GM12878 (cell line): Measurements from ENCODE around the gene CRB3. TPM values are rescaled to one million over a fixed set of nuclear protein-coding genes. Genes with fewer than 3 reads are reported as not detected.
"Not testable (repeated sequence)": the region's sequence is repeated elsewhere in the genome, so short reads cannot be mapped to it uniquely, and the experiment has no call there.

Source experiments
- ATAC-seq: fragments of 200-7000 bp; cut with Tn5 transposase; 3 replicates; pipeline ENCODE4 v1.9.1; 2020; ENCODE audit warnings: mild to moderate bottlenecking, moderate library complexity
- BruUV-seq: library from RNA; stranded (reverse); fragments of 400-500 nt; replicated peaks from 2 replicates; lab custom pipeline; 2021; lab: Mats Ljungman, UMichigan
- CTCF ChIA-PET: fragments of 300-600 bp; sonication (Branson Sonifier 250); formaldehyde crosslinking; extraction: SDS; loops from one replicate; lab custom pipeline; 2021; ENCODE audit warnings: inconsistent platforms; lab: Yijun Ruan, JAX
- POLR2A ChIA-PET: fragments of 350-600 bp; formaldehyde crosslinking; extraction: SDS; loops from one replicate; lab custom pipeline; 2021; ENCODE audit warnings: inconsistent platforms; lab: Charles Lee
- RAD21 ChIA-PET: fragments of 300-600 bp; sonication (Branson Sonifier 250); formaldehyde crosslinking; loops from one replicate; lab custom pipeline; 2023; ENCODE audit warnings: antibody characterized with exemption; ENCODE audit not compliant: unreplicated experiment; lab: Charles Lee
- SMC1A ChIA-PET: fragments of 300-600 bp; sonication (Branson Sonifier 250); formaldehyde crosslinking; loops from one replicate; lab custom pipeline; 2023; ENCODE audit not compliant: unreplicated experiment, uncharacterized antibody; lab: Charles Lee
- DNase-seq: peaks from one replicate; pipeline ENCODE4 v3.0.0-alpha.2; 2011; ENCODE audit warnings: low read depth, low spot score
- FAIRE-seq: peaks from 3 replicates; lab custom pipeline; 2011; peaks lifted over from hg19 to GRCh38; lab: Jason Lieb, UNC
- H2AFZ ChIP-seq: 2 replicates; pipeline ENCODE4 v1.6.0; 2011; ENCODE audit warnings: low read depth, low read length, control low read depth; ENCODE audit not compliant: control insufficient read depth
- H3K27ac ChIP-seq: 2 replicates; pipeline ENCODE4 v1.5.1; 2011; ENCODE audit warnings: control low read depth; ENCODE audit not compliant: control insufficient read depth, insufficient read depth
- H3K27me3 ChIP-seq, 2 experiments: replicated peaks in 1 of 2; 2 replicates each; pipeline versions ENCODE4 v1.6.0 to v1.6.1; 2011; ENCODE audit warnings: low read length in 1 of 2; ENCODE audit not compliant: control insufficient read depth in 2 of 2, insufficient read depth in 2 of 2
- H3K36me3 ChIP-seq, 2 experiments: 2 replicates each; pipeline ENCODE4 v1.5.1; 2011; ENCODE audit warnings: low read length in 1 of 2; ENCODE audit not compliant: control insufficient read depth in 2 of 2, insufficient read depth in 2 of 2
- H3K4me1 ChIP-seq: 2 replicates; pipeline ENCODE4 v1.6.1; 2011; ENCODE audit warnings: mild to moderate bottlenecking, low read length, moderate library complexity, mixed read lengths; ENCODE audit not compliant: control insufficient read depth, insufficient read depth
- H3K4me2 ChIP-seq: 2 replicates; pipeline ENCODE4 v1.6.0; 2011; ENCODE audit warnings: control low read depth; ENCODE audit not compliant: control insufficient read depth, insufficient read depth
- H3K4me3 ChIP-seq: fragments of 200-600 bp; sonication (generic); 2 replicates; pipeline ENCODE4 v1.5.1; 2016
- H3K79me2 ChIP-seq: 2 replicates; pipeline ENCODE4 v1.6.0; 2011; ENCODE audit warnings: low read length; ENCODE audit not compliant: control insufficient read depth, insufficient read depth
- H3K9ac ChIP-seq: 2 replicates; pipeline ENCODE4 v1.8.0; 2011; ENCODE audit warnings: low read length, control low read depth, mixed read lengths; ENCODE audit not compliant: control insufficient read depth, insufficient read depth
- H3K9me3 ChIP-seq: replicated peaks from 3 replicates; pipeline ENCODE4 v1.5.1; 2011; ENCODE audit warnings: mild to moderate bottlenecking, low read length; ENCODE audit not compliant: control insufficient read depth, insufficient read depth
- H4K20me1 ChIP-seq: 2 replicates; pipeline ENCODE4 v1.6.0; 2011; ENCODE audit not compliant: control insufficient read depth, insufficient read depth
- BCL11A ChIP-seq: IDR thresholded peaks from 2 replicates; pipeline ENCODE4 v1.6.1; 2011; ENCODE audit warnings: low read depth, low read length
- HDAC2 ChIP-seq: fragments of 200-600 bp; sonication (generic); IDR thresholded peaks from 2 replicates; pipeline ENCODE4 v1.6.1; 2017
- KAT2A ChIP-seq: conservative IDR thresholded peaks from 2 replicates; pipeline ENCODE4 v1.6.1; 2011; ENCODE audit warnings: low read depth, low read length; ENCODE audit not compliant: control insufficient read depth
- WGBS: methylation state at CpG from one replicate; pipeline ENCODE4 v1.1.6; 2016; ENCODE audit warnings: low lambda C conversion rate; ENCODE audit not compliant: insufficient replicate concordance, insufficient coverage; ENCODE audit errors: missing lambda C conversion rate; 5-methylcytosine and 5-hydroxymethylcytosine counted together
- in situ Hi-C: fragments of 300-500 bp; cut with MboI; formaldehyde crosslinking; loops from 9 replicates; pipeline ENCODE4 v1.14.3; 2018; ENCODE audit warnings: mixed read lengths
- intact Hi-C: fragments of 100-400 bp; cut with micrococcal nuclease; formaldehyde crosslinking; loops from one replicate; pipeline ENCODE4 v1.14.2; 2022; ENCODE audit not compliant: unreplicated experiment
- polyA plus RNA-seq, 11 experiments: library from polyadenylated mRNA; depleted of rRNA in 4 of 11; unstranded in 6 of 11; stranded (reverse) in 5 of 11; fragments of >200 nt; fragmentation: Nextera tagmentation in 4 of 11; fragmentation: Illumina TruSeq in 1 of 11; extraction: Ambion mirVana in 4 of 11; extraction: Trizol in 1 of 11; gene quantifications; 1 replicate in 1 of 11; 2 replicates in 10 of 11; pipeline versions ENCODE4 v1.2.1 to v1.2.3, GENCODE V29; 2011 to 2016; ENCODE audit warnings: inconsistent platforms in 2 of 11, missing spikeins in 2 of 11, low read depth in 1 of 11
- total RNA-seq, 4 experiments: library from RNA; depleted of rRNA in 3 of 4; stranded (reverse); fragments of >200 nt in 3 of 4; fragmentation: Illumina TruSeq in 1 of 4; extraction: Trizol in 1 of 4; gene quantifications; 2 replicates each; pipeline versions ENCODE4 v1.2.1 to v1.2.3, GENCODE V29; 2013 to 2021
- TF ChIP-seq, protein P1 (sequence below): IDR thresholded peaks from 2 replicates; pipeline ENCODE4 v1.6.1; 2012; ENCODE audit warnings: low read length, inconsistent platforms
- TF ChIP-seq, protein P2 (sequence below): fragments of 450-650 bp; IDR thresholded peaks from 2 replicates; pipeline ENCODE4 v1.6.1; 2016; ENCODE audit warnings: mild to moderate bottlenecking

The CRB3 gene
- total and polyA plus RNA-seq, 10 of the 15 experiments (the other 5 are each of a cell fraction or from before 2014, with no cell fraction given), result 0.11 to 1.9 (median 0.98) TPM; not detected in 1

DNA sequence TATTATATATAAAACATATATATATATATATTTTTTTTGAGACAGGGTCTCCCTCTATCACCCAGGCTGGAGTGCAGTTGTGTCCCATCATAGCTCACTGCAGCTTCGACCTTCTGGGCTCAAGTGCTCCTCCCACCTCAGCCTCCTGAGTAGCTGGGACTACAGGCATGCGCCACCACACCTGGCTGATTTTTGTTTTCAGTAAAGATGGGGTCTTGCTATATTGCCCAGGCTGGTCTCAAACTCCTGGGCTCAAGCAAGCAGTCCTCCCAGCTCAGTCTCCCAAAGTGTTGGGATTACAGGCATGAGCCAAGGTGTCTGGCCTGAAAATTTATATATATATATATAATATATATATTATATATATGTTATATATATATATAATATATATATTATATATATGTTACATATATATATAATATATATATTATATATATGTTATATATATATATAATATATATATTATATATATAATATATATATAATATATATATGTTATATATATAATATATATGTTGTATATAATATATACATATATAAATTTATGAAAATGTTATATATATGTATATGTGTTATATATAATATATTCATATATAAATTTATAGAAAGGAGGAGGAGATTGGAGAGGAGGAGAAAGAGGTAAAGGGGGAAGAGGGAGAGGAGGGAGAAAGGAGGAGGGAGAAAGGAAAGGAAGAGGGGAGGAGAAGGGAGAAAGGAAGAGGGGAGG lies 35.2 kb upstream of the CRB3 start:
- H4K20me1 ChIP-seq, H3K4me3 ChIP-seq, H3K4me1 ChIP-seq, H3K9ac ChIP-seq, intact Hi-C loops, DNase-seq, H3K27me3 ChIP-seq, ATAC-seq, SMC1A ChIA-PET, in situ Hi-C loops, CTCF ChIA-PET, H3K36me3 ChIP-seq, BruUV-seq, H3K79me2 ChIP-seq, H3K9me3 ChIP-seq, H3K27ac ChIP-seq, FAIRE-seq, RAD21 ChIA-PET, H3K4me2 ChIP-seq: not testable (repeated sequence)
- 66% methylated on average over 2 of the region's 2 CpGs for WGBS
- POLR2A ChIA-PET, result interaction anchor here (0.6 kb wide), 2 partner anchors 50 to 418 kb away, joined by 4 read pairs; no protein-coding TSS in a partner anchor
- peak overlapping the region; percentile 28; the same call in 1 of the 2 replicates for H2AFZ ChIP-seq

GRCh38 chr19:6429419-6430221 lies 34.5 kb upstream of the CRB3 start:
- H3K4me3 ChIP-seq, result no peak overlapping the region
- no peaks in the 10 kb centered on the region; the same call in 1 of the 2 replicates for H3K79me2 ChIP-seq
- H4K20me1 ChIP-seq, result no peaks in the 10 kb centered on the region
- H3K27me3 ChIP-seq, result no peaks in the 10 kb centered on the region
- WGBS, result 59% methylated on average over 18 of the region's 20 CpGs
- H2AFZ ChIP-seq, result peak overlapping the region; percentile 28
- FAIRE-seq, result no peak
- no TSS peak for BruUV-seq
- peaks cover 5% of the 10 kb centered on the region for H3K4me1 ChIP-seq
- H3K36me3 ChIP-seq, result no peaks in the 10 kb centered on the region
- SMC1A ChIA-PET, result no interaction called here
- H3K27ac ChIP-seq, result no peak overlapping the region
- POLR2A ChIA-PET, result no interaction called here
- no peak overlapping the region for H3K4me2 ChIP-seq
- no peaks in the 10 kb centered on the region; the same call in 2 of the 3 replicates for H3K9me3 ChIP-seq
- H3K9ac ChIP-seq, result no peak overlapping the region
- no peak for ATAC-seq
- RAD21 ChIA-PET, result no interaction called here
- in situ Hi-C loops, result no loop called here
- intact Hi-C loops, result no loop called here
- no peak for DNase-seq
- CTCF ChIA-PET, result no interaction called here
- TF ChIP-seq, protein P1, sequence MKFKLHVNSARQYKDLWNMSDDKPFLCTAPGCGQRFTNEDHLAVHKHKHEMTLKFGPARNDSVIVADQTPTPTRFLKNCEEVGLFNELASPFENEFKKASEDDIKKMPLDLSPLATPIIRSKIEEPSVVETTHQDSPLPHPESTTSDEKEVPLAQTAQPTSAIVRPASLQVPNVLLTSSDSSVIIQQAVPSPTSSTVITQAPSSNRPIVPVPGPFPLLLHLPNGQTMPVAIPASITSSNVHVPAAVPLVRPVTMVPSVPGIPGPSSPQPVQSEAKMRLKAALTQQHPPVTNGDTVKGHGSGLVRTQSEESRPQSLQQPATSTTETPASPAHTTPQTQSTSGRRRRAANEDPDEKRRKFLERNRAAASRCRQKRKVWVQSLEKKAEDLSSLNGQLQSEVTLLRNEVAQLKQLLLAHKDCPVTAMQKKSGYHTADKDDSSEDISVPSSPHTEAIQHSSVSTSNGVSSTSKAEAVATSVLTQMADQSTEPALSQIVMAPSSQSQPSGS, result no peak
- no peak for TF ChIP-seq HDAC2
- TF ChIP-seq, protein P2, sequence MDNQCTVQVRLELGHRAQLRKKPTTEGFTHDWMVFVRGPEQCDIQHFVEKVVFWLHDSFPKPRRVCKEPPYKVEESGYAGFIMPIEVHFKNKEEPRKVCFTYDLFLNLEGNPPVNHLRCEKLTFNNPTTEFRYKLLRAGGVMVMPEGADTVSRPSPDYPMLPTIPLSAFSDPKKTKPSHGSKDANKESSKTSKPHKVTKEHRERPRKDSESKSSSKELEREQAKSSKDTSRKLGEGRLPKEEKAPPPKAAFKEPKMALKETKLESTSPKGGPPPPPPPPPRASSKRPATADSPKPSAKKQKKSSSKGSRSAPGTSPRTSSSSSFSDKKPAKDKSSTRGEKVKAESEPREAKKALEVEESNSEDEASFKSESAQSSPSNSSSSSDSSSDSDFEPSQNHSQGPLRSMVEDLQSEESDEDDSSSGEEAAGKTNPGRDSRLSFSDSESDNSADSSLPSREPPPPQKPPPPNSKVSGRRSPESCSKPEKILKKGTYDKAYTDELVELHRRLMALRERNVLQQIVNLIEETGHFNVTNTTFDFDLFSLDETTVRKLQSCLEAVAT, result no peak
- no peak for TF ChIP-seq BCL11A
- TF ChIP-seq KAT2A, result no peak
